HG02610 (cell line): Measurements from ENCODE around the gene CFAP61.

ENCODE experiments used
- ATAC-seq: cut with Tn5 transposase; IDR thresholded peaks from one replicate; pipeline ENCODE4 v1.9.1; 2021; ENCODE audit warnings: mild to moderate bottlenecking, moderate library complexity; ENCODE audit not compliant: unreplicated experiment

CFAP61 gene

GRCh38 chr20:20027284-20027683, 25.0 kb upstream of the CFAP61 start:
- ATAC-seq = no peak

- no peak for ATAC-seq
Observed at GRCh38 chr20:20031790-20032189, 20.5 kb upstream of the CFAP61 start.

- ATAC-seq = no peak
Observed at GRCh38 chr20:20034486-20034885, 17.8 kb upstream of the CFAP61 start.

GRCh38 chr20:20036756-20037155, 15.6 kb upstream of the CFAP61 start:
- ATAC-seq = no peak

- no peak for ATAC-seq
Observed at GRCh38 chr20:20037960-20038359, 14.4 kb upstream of the CFAP61 start.

- ATAC-seq = no peak
Observed at GRCh38 chr20:20038586-20038985, 13.7 kb upstream of the CFAP61 start.

GRCh38 chr20:20039752-20040387, 12.5 kb upstream of the CFAP61 start:
- ATAC-seq = no peak

- ATAC-seq = peak; percentile 9
Observed at GRCh38 chr20:20051767-20052073, 612 bp upstream of the CFAP61 start.

GRCh38 chr20:20060234-20060998, 8.1 kb downstream of the CFAP61 start:
- ATAC-seq = no peak

- ATAC-seq = no peak
Observed at GRCh38 chr20:20063941-20064702, 11.8 kb downstream of the CFAP61 start.

GRCh38 chr20:20065361-20065760, 13.0 kb downstream of the CFAP61 start:
- ATAC-seq = no peak

- no peak for ATAC-seq
Observed at GRCh38 chr20:20070871-20071726, 18.8 kb downstream of the CFAP61 start.

- ATAC-seq = no peak
Observed at GRCh38 chr20:20073801-20074371, 21.6 kb downstream of the CFAP61 start.

- no peak for ATAC-seq
Observed at GRCh38 chr20:20075032-20075431, 22.7 kb downstream of the CFAP61 start.

GRCh38 chr20:20076297-20077065, 24.1 kb downstream of the CFAP61 start:
- ATAC-seq = no peak

GRCh38 chr20:20078041-20078440, 25.7 kb downstream of the CFAP61 start:
- ATAC-seq = no peak

GRCh38 chr20:20079102-20079784, 26.9 kb downstream of the CFAP61 start:
- ATAC-seq = no peak

GRCh38 chr20:20083807-20084206, 31.5 kb downstream of the CFAP61 start:
- no peak for ATAC-seq

GRCh38 chr20:20084296-20084752, 32.0 kb downstream of the CFAP61 start:
- no peak for ATAC-seq
